H1 (cell line): ENCODE results near the gene KLHL36.

Experiments
- CTBP2 ChIP-seq: IDR thresholded peaks from 2 replicates; pipeline ENCODE4 v1.7.0; 2011; ENCODE audit warnings: borderline replicate concordance, mild to moderate bottlenecking, moderate library complexity, mixed read lengths, low read length; ENCODE audit not compliant: insufficient read depth, insufficient read length
- EP300 ChIP-seq, 2 experiments: IDR thresholded peaks; 1 replicate in 1 of 2; 2 replicates in 1 of 2; pipeline ENCODE4 v1.6.1; 2011 to 2012; ENCODE audit warnings: low read depth in 2 of 2, low read length in 2 of 2, mild to moderate bottlenecking in 2 of 2, borderline replicate concordance in 1 of 2, inconsistent platforms in 1 of 2, moderate library complexity in 1 of 2
- POLR2AphosphoS5 ChIP-seq: IDR thresholded peaks from 2 replicates; pipeline ENCODE4 v1.6.1; 2011; ENCODE audit warnings: low read depth, low read length
- RAD21 ChIP-seq, 2 experiments: IDR thresholded peaks in 1 of 2; conservative IDR thresholded peaks in 1 of 2; 2 replicates each; pipeline ENCODE4 v1.6.1; 2011; ENCODE audit warnings: low read depth in 2 of 2, low read length in 2 of 2, improper control_type of control experiment in 1 of 2, inconsistent platforms in 1 of 2, mild to moderate bottlenecking in 1 of 2, moderate library complexity in 1 of 2
- YY1 ChIP-seq: IDR thresholded peaks from 2 replicates; pipeline ENCODE4 v1.6.1; 2011; ENCODE audit warnings: low read depth, mild to moderate bottlenecking, low read length
- TF ChIP-seq, protein P1 (sequence below), 3 experiments: IDR thresholded peaks; 1 replicate in 2 of 3; 2 replicates in 1 of 3; pipeline versions ENCODE4 v1.5.1 to v1.6.1; 2011; ENCODE audit warnings: low read length in 3 of 3, mild to moderate bottlenecking in 3 of 3, inconsistent platforms in 2 of 3, low read depth in 1 of 3, moderate library complexity in 1 of 3; ENCODE audit not compliant: insufficient read depth in 1 of 3; ENCODE audit errors: control extremely low read depth in 1 of 3

DNA sequence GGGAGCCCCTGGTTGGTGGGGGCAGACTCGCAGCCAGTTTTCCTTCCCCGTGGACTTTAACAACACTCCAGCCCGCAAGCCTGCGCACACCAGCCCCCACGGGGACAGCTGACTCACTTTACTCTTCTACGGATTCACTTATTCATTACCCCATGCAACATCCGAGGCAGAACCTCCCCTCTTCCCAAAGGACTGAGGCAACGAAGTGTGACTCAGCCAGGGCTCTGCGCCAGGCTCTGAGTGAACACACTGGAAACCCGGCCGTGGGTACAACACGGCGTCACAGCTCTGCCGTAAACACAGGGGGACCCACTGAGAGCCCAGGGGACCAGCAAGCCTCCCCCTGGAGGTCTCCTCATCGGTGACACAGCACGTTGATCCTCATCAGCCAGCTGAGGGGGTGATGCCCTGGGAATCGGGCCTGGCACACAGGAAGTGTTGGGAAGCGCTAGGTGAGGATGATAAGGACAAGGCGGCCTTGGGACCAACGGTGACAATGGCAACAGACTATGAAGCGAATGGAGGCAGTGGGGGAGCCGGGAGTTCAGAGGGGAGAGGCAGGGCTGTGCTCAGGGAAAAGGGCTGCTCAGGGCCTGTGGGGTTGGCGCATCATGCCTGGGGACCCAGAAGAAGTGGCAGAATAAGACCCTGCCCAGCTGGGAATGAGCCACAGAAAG, 45.0 kb upstream of the KLHL36 start:
- TF ChIP-seq YY1 (no peak), POLR2AphosphoS5 (no peak), CTBP2 (no peak), EP300 (IDR thresholded peaks at IDR 0.05; ENCODE audit: borderline replicate concordance in 1 of 2, low read depth in 2 of 2, low read length in 2 of 2) (no peak), RAD21 (IDR thresholded peaks at IDR 0.05 in 1 of 2, conservative IDR thresholded peaks at IDR 0.05 in 1 of 2; ENCODE audit: low read depth in 2 of 2, low read length in 2 of 2) (no peak)
- TF ChIP-seq, protein P1, sequence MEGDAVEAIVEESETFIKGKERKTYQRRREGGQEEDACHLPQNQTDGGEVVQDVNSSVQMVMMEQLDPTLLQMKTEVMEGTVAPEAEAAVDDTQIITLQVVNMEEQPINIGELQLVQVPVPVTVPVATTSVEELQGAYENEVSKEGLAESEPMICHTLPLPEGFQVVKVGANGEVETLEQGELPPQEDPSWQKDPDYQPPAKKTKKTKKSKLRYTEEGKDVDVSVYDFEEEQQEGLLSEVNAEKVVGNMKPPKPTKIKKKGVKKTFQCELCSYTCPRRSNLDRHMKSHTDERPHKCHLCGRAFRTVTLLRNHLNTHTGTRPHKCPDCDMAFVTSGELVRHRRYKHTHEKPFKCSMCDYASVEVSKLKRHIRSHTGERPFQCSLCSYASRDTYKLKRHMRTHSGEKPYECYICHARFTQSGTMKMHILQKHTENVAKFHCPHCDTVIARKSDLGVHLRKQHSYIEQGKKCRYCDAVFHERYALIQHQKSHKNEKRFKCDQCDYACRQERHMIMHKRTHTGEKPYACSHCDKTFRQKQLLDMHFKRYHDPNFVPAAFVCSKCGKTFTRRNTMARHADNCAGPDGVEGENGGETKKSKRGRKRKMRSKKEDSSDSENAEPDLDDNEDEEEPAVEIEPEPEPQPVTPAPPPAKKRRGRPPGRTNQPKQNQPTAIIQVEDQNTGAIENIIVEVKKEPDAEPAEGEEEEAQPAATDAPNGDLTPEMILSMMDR (IDR thresholded peaks at IDR 0.05; ENCODE audit: control extremely low read depth in 1 of 3, insufficient read depth in 1 of 3, low read depth in 1 of 3, low read length in 3 of 3): no peak
